HUES64 (cell line): ENCODE results near the gene PTPRN2.

Experiments used
- H3K27ac ChIP-seq: 2 replicates; pipeline ENCODE4 v1.7.0; 2013; ENCODE audit warnings: low read depth, low read length, inconsistent platforms
- H3K27me3 ChIP-seq: 2 replicates; pipeline ENCODE4 v1.6.1; 2013; ENCODE audit warnings: mild to moderate bottlenecking, low read length; ENCODE audit not compliant: insufficient read depth
- H3K36me3 ChIP-seq: 2 replicates; pipeline ENCODE4 v1.6.1; 2013; ENCODE audit warnings: mild to moderate bottlenecking, low read length; ENCODE audit not compliant: insufficient read depth
- H3K4me1 ChIP-seq: 2 replicates; pipeline ENCODE4 v1.6.1; 2013; ENCODE audit warnings: mild to moderate bottlenecking, low read length, moderate library complexity; ENCODE audit not compliant: insufficient read depth
- H3K4me3 ChIP-seq: 2 replicates; pipeline ENCODE4 v1.5.1; 2013; ENCODE audit warnings: mild to moderate bottlenecking, low read length, moderate library complexity
- H3K9ac ChIP-seq: 2 replicates; pipeline ENCODE4 v1.6.1; 2013; ENCODE audit warnings: mild to moderate bottlenecking, low read depth, low read length
- H3K9me3 ChIP-seq: 2 replicates; pipeline ENCODE4 v1.6.1; 2013; ENCODE audit warnings: low read depth, low read length; ENCODE audit not compliant: insufficient read depth
- WGBS: fragments of 150-250, 120-280 bp; methylation state at CpG from one replicate; pipeline ENCODE4 v1.1.7; 2013; ENCODE audit warnings: missing lambda C conversion rate; 5-methylcytosine and 5-hydroxymethylcytosine counted together

Gene PTPRN2

GRCh38 chr7:158077934-158078910 lies 509.4 kb downstream of the PTPRN2 start:
- Histone ChIP-seq H3K4me3 (no peak overlapping the region), H3K27me3 (no peaks in the 10 kb centered on the region), H3K9me3 (peaks cover 99% of the 10 kb centered on the region), H3K9ac (no peak overlapping the region), H3K36me3 (no peaks in the 10 kb centered on the region), H3K4me1 (no peaks in the 10 kb centered on the region), H3K27ac (no peak overlapping the region)
- 89% methylated on average over 22 of the region's 22 CpGs for WGBS

- Histone ChIP-seq H3K27ac (no peak overlapping the region), H3K9me3 (peaks cover 99% of the 10 kb centered on the region), H3K4me1 (no peaks in the 10 kb centered on the region), H3K4me3 (no peak overlapping the region), H3K9ac (no peak overlapping the region), H3K36me3 (no peaks in the 10 kb centered on the region), H3K27me3 (no peaks in the 10 kb centered on the region)
- 87% methylated on average over 20 of the region's 21 CpGs for WGBS
Observed at GRCh38 chr7:158077151-158077840, 510.3 kb downstream of the PTPRN2 start.

GRCh38 chr7:158076656-158077055 lies 511.0 kb downstream of the PTPRN2 start:
- H3K4me1 ChIP-seq = no peaks in the 10 kb centered on the region
- H3K27ac ChIP-seq = no peak overlapping the region
- 86% methylated on average over 12 of the region's 12 CpGs for WGBS
- no peaks in the 10 kb centered on the region for H3K36me3 ChIP-seq
- peaks cover 99% of the 10 kb centered on the region for H3K9me3 ChIP-seq
- no peak overlapping the region for H3K4me3 ChIP-seq
- H3K9ac ChIP-seq = no peak overlapping the region
- no peaks in the 10 kb centered on the region for H3K27me3 ChIP-seq

DNA sequence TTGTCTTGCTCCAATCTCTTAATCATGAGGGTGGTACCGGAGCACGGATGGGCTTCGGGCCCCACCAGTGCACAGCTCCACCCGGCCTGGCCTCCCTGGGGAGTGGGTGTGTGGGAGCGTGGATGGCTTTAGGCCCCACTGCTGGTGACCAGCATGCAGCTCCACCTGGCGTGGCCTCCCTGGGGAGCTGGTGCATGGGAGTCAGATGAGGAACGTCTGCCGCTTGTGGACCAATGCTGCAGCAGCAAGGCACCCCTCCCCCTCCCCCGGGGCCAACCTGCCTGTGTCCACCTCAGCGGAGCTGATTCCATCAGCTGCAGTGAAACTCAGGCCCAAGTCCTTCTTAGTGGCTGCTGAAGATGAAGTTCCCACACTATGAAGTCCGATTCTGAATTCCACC lies 511.4 kb downstream of the PTPRN2 start:
- no peak overlapping the region for H3K9ac ChIP-seq
- 90% methylated on average over 11 of the region's 11 CpGs for whole genome bisulfite sequencing
- H3K9me3 ChIP-seq = peaks cover 98% of the 10 kb centered on the region
- H3K27ac ChIP-seq = no peak overlapping the region
- H3K36me3 ChIP-seq = no peaks in the 10 kb centered on the region
- no peaks in the 10 kb centered on the region for H3K27me3 ChIP-seq
- H3K4me3 ChIP-seq = no peak overlapping the region
- no peaks in the 10 kb centered on the region for H3K4me1 ChIP-seq

DNA sequence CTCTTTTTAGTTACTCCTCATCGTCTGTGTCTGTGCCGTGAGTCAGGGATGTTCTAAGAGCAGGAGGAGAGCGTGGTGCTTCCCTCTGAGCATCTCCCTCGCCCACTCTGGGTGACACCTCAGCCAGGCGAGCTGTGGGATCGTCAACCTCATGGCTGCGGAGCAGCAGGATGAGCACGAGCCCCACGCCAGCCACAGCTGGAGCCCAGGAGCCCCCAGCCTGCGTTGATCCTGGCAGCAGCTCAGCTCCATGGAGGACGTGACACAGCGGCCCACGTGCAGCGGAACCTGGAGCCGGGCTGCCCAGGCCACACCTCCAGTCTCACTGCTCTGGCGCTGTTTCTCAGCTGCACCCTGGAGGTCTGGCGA lies 512.0 kb downstream of the PTPRN2 start:
- no peak overlapping the region for H3K9ac ChIP-seq
- H3K9me3 ChIP-seq = peaks cover 94% of the 10 kb centered on the region
- H3K27me3 ChIP-seq = no peaks in the 10 kb centered on the region
- no peaks in the 10 kb centered on the region for H3K4me1 ChIP-seq
- no peak overlapping the region for H3K4me3 ChIP-seq
- WGBS = 84% methylated on average over 17 of the region's 17 CpGs
- H3K27ac ChIP-seq = no peak overlapping the region
- no peaks in the 10 kb centered on the region for H3K36me3 ChIP-seq

DNA sequence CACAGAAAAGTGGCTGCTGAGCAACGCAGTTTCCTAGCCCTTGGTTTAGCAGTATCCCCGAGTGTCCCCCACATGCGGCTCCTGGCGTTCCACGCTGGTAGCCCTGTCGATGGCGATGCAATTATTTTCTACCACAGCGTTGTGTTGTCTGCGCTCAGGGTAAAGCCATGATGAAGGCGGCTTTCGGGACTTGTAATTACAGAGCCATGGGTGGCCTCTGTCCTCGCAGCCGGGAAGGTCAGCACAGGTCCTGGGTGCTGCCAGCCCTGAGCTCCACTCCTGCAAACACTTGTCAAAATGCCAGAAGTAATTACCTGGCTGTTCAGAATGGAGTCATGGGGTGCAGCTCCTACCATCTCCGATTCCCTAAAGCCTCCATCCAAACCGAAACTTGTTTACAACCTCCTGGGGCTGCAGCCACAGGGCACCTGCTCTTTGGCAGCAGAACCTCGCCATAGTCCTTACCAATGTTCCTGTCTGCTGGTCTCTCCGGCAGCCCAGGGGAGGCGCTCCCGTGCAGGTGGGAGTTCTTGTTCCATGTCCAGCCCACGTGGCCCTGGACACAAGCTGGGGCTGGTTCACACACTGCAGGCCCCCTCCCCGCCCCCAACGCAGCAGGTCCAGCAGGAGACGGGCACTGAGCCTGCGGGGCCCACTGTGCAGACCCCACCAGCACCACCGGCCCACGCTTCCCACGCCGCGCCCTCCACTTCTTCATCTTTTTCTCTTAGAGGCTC lies 512.6 kb downstream of the PTPRN2 start:
- Histone ChIP-seq H3K36me3 (no peaks in the 10 kb centered on the region), H3K9me3 (peaks cover 91% of the 10 kb centered on the region), H3K9ac (no peak overlapping the region), H3K4me3 (no peak overlapping the region), H3K27me3 (no peaks in the 10 kb centered on the region), H3K4me1 (no peaks in the 10 kb centered on the region), H3K27ac (no peak overlapping the region)
- WGBS = 89% methylated on average over 29 of the region's 29 CpGs

DNA sequence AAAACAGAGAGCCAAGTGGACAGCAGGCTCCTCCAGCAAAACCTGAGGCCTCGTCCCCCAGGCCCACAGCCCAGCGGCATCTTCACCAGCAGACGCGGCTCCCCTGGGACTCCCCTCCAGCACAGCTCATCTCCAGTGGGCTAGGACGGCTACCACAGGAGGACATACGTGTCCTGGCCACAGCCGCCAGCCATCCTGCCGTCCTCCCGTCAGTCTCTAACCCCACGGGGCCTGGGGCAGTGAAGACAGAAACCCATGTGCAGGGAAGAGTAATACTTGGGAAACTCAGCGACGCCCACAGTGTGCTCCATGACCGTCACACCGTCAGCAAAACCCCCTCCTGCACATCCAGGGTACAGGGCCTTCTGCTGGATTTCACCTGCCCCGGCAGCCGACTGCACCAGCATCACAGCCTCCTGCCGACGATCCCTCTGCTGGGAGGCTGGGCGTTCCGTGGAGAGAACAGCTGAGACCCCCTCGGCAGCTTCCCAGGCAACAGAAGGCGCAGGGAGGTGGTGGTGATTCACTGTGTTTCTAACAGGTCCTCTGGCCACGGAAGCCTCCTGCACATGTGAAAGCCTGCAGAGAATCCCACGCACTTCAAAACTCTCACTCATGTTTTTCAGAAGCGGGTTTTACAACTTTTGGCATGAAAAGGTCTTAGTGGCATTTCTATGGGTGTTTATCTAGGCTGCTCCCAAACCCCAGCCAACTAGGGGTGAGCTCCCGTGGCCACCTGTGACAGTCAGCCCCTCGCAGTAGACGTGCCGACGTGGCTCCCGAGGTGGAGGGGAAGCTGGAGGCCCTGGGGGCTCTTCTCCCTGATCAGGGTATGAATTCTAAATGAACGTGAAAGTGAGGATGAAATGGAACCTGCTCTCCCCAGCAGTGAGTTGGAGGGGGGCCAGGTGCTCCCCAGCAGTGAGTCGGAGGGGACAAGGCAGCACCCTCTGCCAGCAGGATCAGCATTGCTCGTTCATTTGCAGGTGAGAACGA lies 513.5 kb downstream of the PTPRN2 start:
- Histone ChIP-seq H3K9me3 (peaks cover 91% of the 10 kb centered on the region), H3K27me3 (no peaks in the 10 kb centered on the region)

GRCh38 chr7:158072991-158073730 lies 514.5 kb downstream of the PTPRN2 start:
- Histone ChIP-seq H3K27me3 (no peaks in the 10 kb centered on the region), H3K27ac (no peak overlapping the region), H3K4me3 (no peak overlapping the region), H3K9ac (no peak overlapping the region), H3K36me3 (no peaks in the 10 kb centered on the region), H3K9me3 (peaks cover 93% of the 10 kb centered on the region), H3K4me1 (no peaks in the 10 kb centered on the region)
- WGBS = 89% methylated on average over 18 of the region's 18 CpGs

More for the DNA sequence above, 513.5 kb downstream of the PTPRN2 start:
- Histone ChIP-seq H3K36me3 (no peaks in the 10 kb centered on the region), H3K4me3 (no peak overlapping the region), H3K4me1 (no peaks in the 10 kb centered on the region), H3K27ac (no peak overlapping the region), H3K9ac (no peak overlapping the region)
- 88% methylated on average over 35 of the region's 35 CpGs for WGBS

DNA sequence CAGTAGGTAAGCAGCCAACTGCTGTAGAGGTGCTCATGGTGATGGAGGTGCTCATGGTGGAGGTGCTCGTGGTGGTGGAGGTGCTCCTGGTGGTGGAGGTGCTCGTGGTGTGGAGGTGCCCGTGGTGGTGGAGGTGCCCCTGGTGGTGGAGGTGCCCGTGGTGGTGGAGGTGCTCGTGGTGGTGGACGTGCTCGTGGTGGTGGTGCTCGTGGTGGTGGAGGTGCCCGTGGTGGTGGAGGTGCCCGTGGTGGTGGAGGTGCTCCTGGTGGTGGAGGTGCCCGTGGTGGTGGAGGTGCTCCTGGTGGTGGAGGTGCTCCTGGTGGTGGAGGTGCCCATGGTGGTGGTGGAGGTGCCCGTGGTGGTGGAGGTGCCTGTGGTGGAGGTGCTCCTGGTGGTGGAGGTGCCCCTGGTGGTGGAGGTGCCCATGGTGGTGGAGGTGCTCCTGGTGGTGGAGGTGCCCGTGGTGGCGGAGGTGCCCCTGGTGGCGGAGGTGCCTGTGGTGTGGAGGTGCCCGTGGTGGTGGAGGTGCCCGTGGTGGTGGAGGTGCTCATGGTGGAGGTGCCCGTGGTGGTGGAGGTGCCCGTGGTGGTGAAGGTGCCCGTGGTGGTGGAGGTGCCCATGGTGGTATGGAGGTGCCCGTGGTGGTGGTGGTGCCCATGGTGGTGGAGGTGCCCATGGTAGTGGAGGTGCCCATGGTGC lies 517.3 kb downstream of the PTPRN2 start:
- 89% methylated on average over 21 of the region's 21 CpGs for WGBS
- Histone ChIP-seq H3K4me3 (no peak overlapping the region), H3K9me3 (peaks cover 93% of the 10 kb centered on the region)

More for the DNA sequence above, 517.3 kb downstream of the PTPRN2 start:
- Histone ChIP-seq H3K27me3 (no peaks in the 10 kb centered on the region), H3K27ac (no peak overlapping the region), H3K9ac (no peak overlapping the region), H3K36me3 (no peaks in the 10 kb centered on the region), H3K4me1 (no peaks in the 10 kb centered on the region)
